Esophagus squamous epithelium (tissue), 5 donors: ENCODE measurements around the gene TEX2. TPM values are rescaled to one million over a fixed set of nuclear protein-coding genes. Genes with fewer than 3 reads are reported as not detected.
A peak's percentile ranks its signal among the peaks of the same experiment; 100 is the strongest.
"Not testable (repeated sequence)": the region's sequence is repeated elsewhere in the genome, so short reads cannot be mapped to it uniquely, and the experiment has no call there.

Experiments
- DNase-seq: peaks from one replicate; lab custom pipeline; 2025; lab: John Stamatoyannopoulos, UW
- H3K27ac ChIP-seq, 4 donors: fragments of 200-600 bp; sonication (generic); one replicate each; pipeline ENCODE4 v1.5.1; 2016 to 2019; ENCODE audit warnings: mild to moderate bottlenecking in 1 of 4
- H3K27me3 ChIP-seq, 4 donors: fragments of 200-600 bp; sonication (generic); 1 replicate in 3 of 4; 2 replicates in 1 of 4; pipeline versions ENCODE4 v1.5.1 to v1.6.0; 2017 to 2021; ENCODE audit warnings: antibody characterized with exemption in 1 of 4
- H3K36me3 ChIP-seq, 3 donors: fragments of 200-600 bp; sonication (generic); one replicate each; pipeline ENCODE4 v1.5.1; 2016 to 2019
- H3K4me1 ChIP-seq, 3 donors: fragments of 200-600 bp; sonication (generic); one replicate each; pipeline ENCODE4 v1.5.1; 2017 to 2019
- H3K4me3 ChIP-seq, 4 donors: fragments of 200-600 bp; sonication (generic); 1 replicate in 3 of 4; 2 replicates in 1 of 4; pipeline ENCODE4 v1.5.1; 2016 to 2019; ENCODE audit warnings: mild to moderate bottlenecking in 2 of 4, moderate library complexity in 1 of 4
- H3K9me3 ChIP-seq, 3 donors: fragments of 200-600 bp; sonication (generic); one replicate each; pipeline ENCODE4 v1.5.1; 2016 to 2019
- POLR2A ChIP-seq, 4 donors: fragments of 450-650 bp; IDR thresholded peaks; one replicate each; pipeline ENCODE4 v1.6.1; 2017; ENCODE audit warnings: antibody characterized with exemption in 4 of 4, mild to moderate bottlenecking in 4 of 4, moderate library complexity in 3 of 4
- WGBS, 2 donors: methylation state at CpG; one replicate each; pipeline ENCODE4 v1.1.5; 2018; 5-methylcytosine and 5-hydroxymethylcytosine counted together
- intact Hi-C: fragments of 100-400 bp; cut with DNase I; formaldehyde crosslinking; loops from one replicate; pipeline ENCODE4 v1.15.0; 2022
- total RNA-seq, 4 donors: library from RNA; depleted of rRNA; stranded (reverse); fragments of >200 nt; gene quantifications; one replicate each; pipeline ENCODE4 v1.1.0, GENCODE V29; 2016
- TF ChIP-seq, protein P1 (sequence below), 6 experiments: fragments of 450-650 bp in 4 of 6; fragments of 200-600 bp in 2 of 6; sonication (generic) in 2 of 6; IDR thresholded peaks; one replicate each; pipeline ENCODE4 v1.5.1; 2016 to 2019; ENCODE audit warnings: antibody characterized with exemption in 6 of 6, mild to moderate bottlenecking in 4 of 6, moderate library complexity in 4 of 6
- donor health status: DM: yes; HTN: yes; CAD: no.

Gene TEX2
- total RNA-seq, 4 donors from 2014 or later: 25.5 to 33.0 (median 29.7) TPM

- TF ChIP-seq, protein P1, sequence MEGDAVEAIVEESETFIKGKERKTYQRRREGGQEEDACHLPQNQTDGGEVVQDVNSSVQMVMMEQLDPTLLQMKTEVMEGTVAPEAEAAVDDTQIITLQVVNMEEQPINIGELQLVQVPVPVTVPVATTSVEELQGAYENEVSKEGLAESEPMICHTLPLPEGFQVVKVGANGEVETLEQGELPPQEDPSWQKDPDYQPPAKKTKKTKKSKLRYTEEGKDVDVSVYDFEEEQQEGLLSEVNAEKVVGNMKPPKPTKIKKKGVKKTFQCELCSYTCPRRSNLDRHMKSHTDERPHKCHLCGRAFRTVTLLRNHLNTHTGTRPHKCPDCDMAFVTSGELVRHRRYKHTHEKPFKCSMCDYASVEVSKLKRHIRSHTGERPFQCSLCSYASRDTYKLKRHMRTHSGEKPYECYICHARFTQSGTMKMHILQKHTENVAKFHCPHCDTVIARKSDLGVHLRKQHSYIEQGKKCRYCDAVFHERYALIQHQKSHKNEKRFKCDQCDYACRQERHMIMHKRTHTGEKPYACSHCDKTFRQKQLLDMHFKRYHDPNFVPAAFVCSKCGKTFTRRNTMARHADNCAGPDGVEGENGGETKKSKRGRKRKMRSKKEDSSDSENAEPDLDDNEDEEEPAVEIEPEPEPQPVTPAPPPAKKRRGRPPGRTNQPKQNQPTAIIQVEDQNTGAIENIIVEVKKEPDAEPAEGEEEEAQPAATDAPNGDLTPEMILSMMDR (IDR thresholded peaks at IDR 0.05): no peak
- no peak for TF ChIP-seq POLR2A (IDR thresholded peaks at IDR 0.05)
- peak overlapping the region; percentile 43 to 69 (median 57) for H3K27ac ChIP-seq
- H3K27me3 ChIP-seq: no peaks in the 10 kb centered on the region
- no peak for DNase-seq
- intact Hi-C loops: no loop called here
- H3K4me3 ChIP-seq: no peak overlapping the region
- 27 to 39% methylated on average over 4 to 5 of the region's 5 CpGs for WGBS, 2 donors
- no peaks in the 10 kb centered on the region for H3K36me3 ChIP-seq
- H3K9me3 ChIP-seq: no peaks in the 10 kb centered on the region
- H3K4me1 ChIP-seq: peaks cover 12 to 32% (median 20%) of the 10 kb centered on the region in 3 donors
Measured at GRCh38 chr17:64240261-64240740, 22.8 kb downstream of the TEX2 start.

DNA sequence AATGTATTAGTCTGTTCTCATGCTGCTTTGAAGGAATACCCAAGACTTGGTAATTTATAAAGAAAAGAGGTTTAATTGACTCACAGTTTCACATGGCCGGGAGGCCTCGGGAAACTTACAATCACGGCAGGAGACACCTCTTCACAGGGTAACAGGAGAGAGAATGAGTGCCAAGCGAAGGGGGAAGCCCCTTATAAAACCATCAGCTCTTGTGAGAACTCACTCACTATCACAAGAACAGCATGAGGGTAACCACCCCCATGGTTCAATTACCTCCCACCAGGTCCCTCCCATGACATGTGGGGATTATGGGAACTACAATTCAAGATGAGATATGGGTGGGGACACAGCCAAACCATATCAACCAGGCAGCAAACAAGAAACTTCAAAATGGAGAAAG is 24.6 kb downstream of the TEX2 start:
- not testable (repeated sequence) for H3K9me3 ChIP-seq

DNA sequence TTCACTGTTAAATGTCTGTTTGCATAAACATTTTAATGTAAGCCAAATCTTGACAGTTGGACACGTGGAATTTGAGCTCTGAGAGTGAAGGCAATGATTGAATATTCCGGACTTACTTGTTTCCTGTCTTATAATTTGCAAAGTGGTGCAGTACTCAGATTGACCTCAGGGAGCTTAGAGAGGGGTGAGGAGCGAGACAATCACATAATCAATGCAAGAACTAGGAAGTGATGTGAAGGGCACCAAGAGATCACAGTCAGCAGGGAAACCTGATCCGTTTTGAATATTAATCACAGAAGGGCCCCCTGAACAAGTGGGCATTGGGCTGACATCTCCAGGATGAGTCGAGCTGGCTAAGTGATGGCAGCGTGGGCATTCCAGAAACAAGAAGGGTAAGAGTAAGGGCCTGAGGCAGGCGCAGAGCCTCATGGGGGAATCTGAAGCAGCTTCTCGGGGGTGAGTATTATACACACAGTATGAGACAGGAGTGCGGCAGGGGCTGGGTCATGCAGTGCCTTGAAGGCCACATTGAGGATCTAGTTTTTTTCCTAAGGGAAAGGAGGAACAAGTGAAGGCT is 26.1 kb downstream of the TEX2 start:
- 76 to 81% methylated on average over 9 of the region's 9 CpGs for WGBS, 2 donors
- Histone ChIP-seq H3K36me3 (no peaks in the 10 kb centered on the region), H3K4me1 (peaks cover 12 to 35% (median 25%) of the 10 kb centered on the region in 3 donors), H3K27me3 (no peaks in the 10 kb centered on the region), H3K4me3 (no peak overlapping the region), H3K9me3 (no peaks in the 10 kb centered on the region), H3K27ac (no peak overlapping the region)
- intact Hi-C loops: no loop called here
- TF ChIP-seq, protein P1 (IDR thresholded peaks at IDR 0.05): peak in 3 of 6 experiments; percentile 4 to 33 (median 20)
- no peak for TF ChIP-seq POLR2A (IDR thresholded peaks at IDR 0.05)
- DNase-seq: no peak

More for the DNA sequence above, 24.6 kb downstream of the TEX2 start:
- H3K4me1 ChIP-seq: peaks cover 12 to 32% (median 20%) of the 10 kb centered on the region in 3 donors
- H3K4me3 ChIP-seq, H3K27ac ChIP-seq, H3K36me3 ChIP-seq, intact Hi-C loops, H3K27me3 ChIP-seq, DNase-seq: not testable (repeated sequence)
- 72 to 76% methylated on average over 4 of the region's 4 CpGs for WGBS, 2 donors

GRCh38 chr17:64234961-64235360 is 28.1 kb downstream of the TEX2 start:
- 85 to 93% methylated on average over 6 of the region's 6 CpGs for WGBS, 2 donors
- intact Hi-C loops: no loop called here
- H3K27ac ChIP-seq: no peak overlapping the region
- H3K9me3 ChIP-seq: no peaks in the 10 kb centered on the region
- no peak overlapping the region for H3K4me3 ChIP-seq
- H3K27me3 ChIP-seq: no peaks in the 10 kb centered on the region
- no peak for DNase-seq
- TF ChIP-seq, protein P1 (IDR thresholded peaks at IDR 0.05): no peak
- TF ChIP-seq POLR2A (IDR thresholded peaks at IDR 0.05): no peak
- H3K36me3 ChIP-seq: no peaks in the 10 kb centered on the region
- peaks cover 5 to 36% (median 30%) of the 10 kb centered on the region in 3 donors for H3K4me1 ChIP-seq

DNA sequence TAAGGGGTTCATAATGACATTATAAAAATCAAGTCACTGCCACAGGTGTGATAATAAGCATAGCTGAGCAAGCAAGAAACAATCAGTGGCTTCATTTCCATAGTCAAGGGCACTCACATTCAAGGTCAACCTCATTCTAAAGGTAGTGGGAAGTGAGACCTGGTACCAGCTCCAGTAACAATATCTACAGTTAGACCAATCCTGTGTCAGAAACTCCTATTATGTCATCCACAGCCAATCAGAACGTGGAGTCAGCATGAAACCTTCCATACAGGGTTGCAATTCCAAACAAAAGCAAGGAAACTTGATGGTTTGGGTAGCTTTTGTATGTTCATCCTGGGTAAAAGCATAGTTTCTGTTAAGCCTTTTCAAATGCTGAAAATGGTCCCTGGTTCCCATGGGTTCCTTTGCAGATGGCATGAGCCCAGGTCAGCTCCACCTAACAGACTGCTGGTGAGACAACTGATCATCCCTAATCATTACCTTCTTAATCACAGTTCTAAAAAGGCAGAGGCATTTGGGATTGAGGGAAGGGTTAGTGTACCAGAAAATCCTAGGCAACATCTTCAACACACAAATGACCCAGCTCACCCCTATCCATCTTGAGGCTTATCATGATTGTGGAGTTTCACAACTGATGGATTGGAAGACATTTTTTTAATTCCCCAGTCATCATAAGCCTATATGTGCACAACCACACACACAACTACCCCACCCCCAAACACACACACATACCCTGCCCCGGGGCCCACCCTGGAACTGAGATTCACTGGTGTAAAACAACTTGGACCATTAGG is 30.4 kb downstream of the TEX2 start:
- H3K4me1 ChIP-seq: peaks cover 5 to 25% (median 24%) of the 10 kb centered on the region in 3 donors
- no peak overlapping the region for H3K4me3 ChIP-seq
- TF ChIP-seq, protein P1 (IDR thresholded peaks at IDR 0.05): no peak
- TF ChIP-seq POLR2A (IDR thresholded peaks at IDR 0.05): no peak
- H3K27me3 ChIP-seq: no peaks in the 10 kb centered on the region
- no peaks in the 10 kb centered on the region for H3K9me3 ChIP-seq
- no peaks in the 10 kb centered on the region for H3K36me3 ChIP-seq
- 80% methylated on average over 2 of the region's 2 CpGs for WGBS, 2 donors
- intact Hi-C loops: no loop called here
- DNase-seq: no peak
- H3K27ac ChIP-seq: no peak overlapping the region
